Stromal cell of bone marrow (primary cell): ENCODE data around the gene FAM3A.

ENCODE experiments used
- DNase-seq: peaks from one replicate; pipeline ENCODE4 v3.0.0-alpha.2; 2012; ENCODE audit warnings: low read depth

FAM3A gene

GRCh38 chrX:154458954-154459778 lies 56.9 kb downstream of the FAM3A start:
- DNase-seq = no peak

- no peak for DNase-seq
These were observed 57.7 kb downstream of the FAM3A start, which contains the start of gene PLXNA3 for GRCh38 chrX:154458116-154458953. Gene PLXNA3, plus strand, starts transcription at chrX:154458281. Its CDS starts 1,903 bp downstream, at chrX:154460184.

- no peak for DNase-seq
These were observed 58.4 kb downstream of the FAM3A start for GRCh38 chrX:154457491-154458115.
